Subcutaneous adipose tissue (tissue), 4 donors: Measurements from ENCODE around the gene ETS2. TPM values are rescaled to one million over a fixed set of nuclear protein-coding genes. Genes with fewer than 3 reads are reported as not detected.

Source experiments
- CTCF ChIP-seq: fragments of 450-650 bp; IDR thresholded peaks from one replicate; pipeline ENCODE4 v1.5.1; 2016; ENCODE audit warnings: low read depth, mild to moderate bottlenecking, control low read depth, antibody characterized with exemption, moderate library complexity
- total RNA-seq, 4 donors: library from RNA; depleted of rRNA; stranded (reverse); fragments of >200 nt; gene quantifications; one replicate each; pipeline ENCODE4 v1.1.0, GENCODE V29; 2016

Gene ETS2
- total RNA-seq, 4 donors from 2014 or later, result 53.5 to 68.7 (median 56.0) TPM

DNA sequence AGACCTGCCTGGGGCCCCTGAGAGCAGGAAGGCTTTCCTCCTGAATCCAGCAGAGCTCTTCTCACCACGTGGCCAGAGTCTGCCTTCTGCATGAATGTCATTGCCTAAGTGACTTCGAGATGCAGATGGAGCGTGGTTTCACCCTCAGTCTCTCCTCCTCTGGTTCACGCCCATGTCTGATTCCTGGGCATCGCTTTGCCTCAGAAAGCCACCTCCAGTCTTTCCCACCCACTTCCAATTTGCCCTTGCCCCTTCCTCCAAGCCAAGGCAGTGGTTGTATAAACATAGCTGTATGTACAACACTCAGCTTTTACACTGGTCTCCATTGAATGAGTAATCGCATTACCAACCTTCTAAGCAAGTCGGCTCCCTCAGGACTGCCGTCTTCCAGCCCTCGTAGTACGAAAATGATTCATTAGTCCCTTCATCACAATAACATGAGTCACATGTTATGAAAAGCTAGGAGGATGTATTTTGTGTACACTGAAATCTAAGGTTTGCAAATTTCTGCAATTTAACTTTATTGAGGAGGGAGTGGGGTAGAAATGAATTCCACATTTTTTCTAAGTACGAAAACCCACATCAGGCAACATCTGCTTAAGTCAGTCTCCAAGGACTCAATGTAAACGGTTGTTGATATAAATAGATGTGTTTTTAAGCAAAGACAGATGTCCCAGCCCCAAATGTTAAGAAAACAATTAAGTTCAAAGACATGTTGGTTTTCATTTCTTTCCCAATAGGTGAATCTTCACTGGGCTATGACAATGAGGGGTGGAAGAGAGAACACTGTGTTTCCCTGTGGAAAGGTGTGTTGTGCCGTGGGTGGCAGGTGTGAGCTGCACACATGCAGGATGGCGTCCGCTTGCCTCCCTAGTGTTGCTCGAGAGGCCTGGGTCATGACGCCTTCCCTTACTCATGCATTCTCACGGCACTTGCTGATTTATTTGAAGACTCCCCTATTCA, 32.3 kb upstream of the ETS2 start:
- TF ChIP-seq CTCF, result no peak

DNA sequence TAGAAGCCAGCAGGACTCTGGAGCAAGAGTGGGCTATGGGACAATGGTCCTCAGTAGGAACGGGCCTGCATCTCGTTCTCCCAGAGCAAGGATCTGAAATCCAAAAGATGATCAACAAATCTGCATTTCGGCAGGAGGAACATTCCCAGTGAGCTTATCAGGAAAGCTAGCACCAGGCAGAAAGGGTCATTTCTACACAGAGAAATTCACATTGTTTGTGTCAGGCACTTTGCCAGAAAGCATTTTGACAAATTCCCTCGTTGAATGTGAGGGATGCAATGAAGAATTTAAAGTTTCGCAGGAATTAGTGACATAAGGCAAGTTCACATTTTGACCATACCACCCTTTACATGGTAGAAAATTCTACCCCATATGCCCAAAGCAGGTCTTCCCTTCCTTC, 31.6 kb upstream of the ETS2 start:
- no peak for TF ChIP-seq CTCF

- no peak for TF ChIP-seq CTCF
Measured at GRCh38 chr21:38774586-38775285, 31.0 kb upstream of the ETS2 start.

DNA sequence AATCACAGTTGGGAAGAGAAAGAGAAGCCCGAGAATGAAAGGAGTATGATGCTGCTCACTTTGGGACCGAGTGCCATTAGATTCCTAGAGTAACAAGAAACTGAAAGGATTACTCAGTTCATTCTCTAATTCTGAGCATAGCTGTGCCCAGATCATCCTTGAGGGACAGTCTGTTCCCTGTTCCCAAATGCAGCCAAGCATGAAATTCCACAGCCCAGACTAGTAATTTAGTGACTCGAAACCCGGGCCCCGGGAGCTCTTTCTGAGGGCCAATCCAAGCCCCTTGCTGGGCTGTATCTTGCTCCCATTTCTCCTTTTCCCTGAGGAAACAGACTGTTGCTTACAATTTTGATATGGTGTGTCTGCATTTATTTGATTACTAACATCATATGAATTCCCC, 30.0 kb upstream of the ETS2 start:
- no peak for TF ChIP-seq CTCF

DNA sequence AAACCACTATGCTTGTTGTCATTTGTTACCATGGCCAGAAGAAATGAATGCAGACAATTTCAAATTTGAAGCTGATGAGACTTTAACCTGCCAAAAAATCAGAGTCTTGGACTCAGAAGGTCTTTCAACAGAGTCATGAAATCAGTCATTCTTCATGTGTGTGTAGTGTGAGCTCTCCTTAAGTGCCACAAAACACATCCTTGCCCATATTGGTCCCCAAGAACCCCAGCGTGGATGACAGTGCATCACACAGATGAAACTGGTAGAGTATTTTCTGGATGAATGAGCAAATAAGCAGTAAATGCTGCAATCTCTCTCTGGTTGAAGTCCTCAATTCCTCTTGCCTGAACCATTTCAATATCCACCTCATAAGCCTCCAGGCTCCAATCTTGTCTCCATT, 28.7 kb upstream of the ETS2 start:
- no peak for TF ChIP-seq CTCF

DNA sequence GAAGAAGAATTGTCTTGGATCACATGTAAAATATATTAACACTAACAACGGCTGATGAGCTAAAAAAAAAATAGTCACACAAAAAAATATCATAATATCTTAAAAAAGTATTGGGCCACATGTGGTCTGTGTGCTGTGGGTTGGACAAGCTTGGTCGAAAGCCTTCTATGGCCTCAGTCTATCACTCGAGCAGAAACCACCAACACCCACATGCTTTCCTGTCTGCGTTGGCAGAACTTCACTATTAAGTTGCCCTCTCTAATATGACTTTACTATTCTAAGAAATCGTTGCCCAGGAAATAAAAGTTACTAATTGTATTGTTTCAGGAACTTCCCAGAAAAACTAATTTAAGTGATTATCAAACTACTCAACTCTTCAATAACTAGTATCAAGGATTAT, 28.2 kb upstream of the ETS2 start:
- TF ChIP-seq CTCF, result no peak

GRCh38 chr21:38780879-38781278, 24.9 kb upstream of the ETS2 start:
- no peak for TF ChIP-seq CTCF
